GM18526 (cell line): ENCODE measurements around the gene WWTR1.

Experiments used
- POLR2A ChIP-seq: IDR thresholded peaks from 3 replicates; pipeline ENCODE4 v1.6.1; 2011; ENCODE audit not compliant: insufficient read length; ENCODE audit errors: extremely low read depth

Gene WWTR1

GRCh38 chr3:149657926-149658743 lies at the start of gene WWTR1:
Gene WWTR1, minus strand, starts transcription at chr3:149658025. Its CDS starts 719 bp downstream, at chr3:149657306.
- TF ChIP-seq POLR2A: peak; percentile 62

- no peak for TF ChIP-seq POLR2A
Observed at GRCh38 chr3:149706905-149707304, 49.1 kb upstream of the WWTR1 start.

DNA sequence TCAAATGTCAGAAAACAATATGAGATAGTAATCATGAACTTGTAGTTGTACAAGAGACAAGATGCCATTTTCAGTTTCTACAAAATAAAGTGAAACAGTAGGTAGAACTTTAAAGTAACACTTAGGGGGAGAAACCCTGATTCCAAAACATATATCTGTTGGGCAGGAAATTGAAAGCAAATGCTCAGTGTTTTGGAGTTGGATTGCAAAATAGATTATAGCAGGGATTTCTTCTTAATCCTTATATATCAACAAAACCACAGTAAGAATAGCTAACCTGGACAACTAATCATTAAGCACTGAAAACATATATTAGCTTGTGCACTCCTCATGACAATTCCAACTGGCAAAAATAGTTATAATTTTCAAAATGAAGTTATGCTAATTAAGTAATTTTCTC lies 47.6 kb upstream of the WWTR1 start:
- TF ChIP-seq POLR2A: no peak

- TF ChIP-seq POLR2A: no peak
Observed at GRCh38 chr3:149703466-149703865, 45.6 kb upstream of the WWTR1 start.

- TF ChIP-seq POLR2A: no peak
Observed at GRCh38 chr3:149702691-149703441, 45.0 kb upstream of the WWTR1 start.

GRCh38 chr3:149701977-149702350 lies 44.1 kb upstream of the WWTR1 start:
- TF ChIP-seq POLR2A: no peak

- no peak for TF ChIP-seq POLR2A
Observed at GRCh38 chr3:149701206-149701976, 43.6 kb upstream of the WWTR1 start.

GRCh38 chr3:149688122-149688757 lies 30.4 kb upstream of the WWTR1 start:
- TF ChIP-seq POLR2A: no peak

DNA sequence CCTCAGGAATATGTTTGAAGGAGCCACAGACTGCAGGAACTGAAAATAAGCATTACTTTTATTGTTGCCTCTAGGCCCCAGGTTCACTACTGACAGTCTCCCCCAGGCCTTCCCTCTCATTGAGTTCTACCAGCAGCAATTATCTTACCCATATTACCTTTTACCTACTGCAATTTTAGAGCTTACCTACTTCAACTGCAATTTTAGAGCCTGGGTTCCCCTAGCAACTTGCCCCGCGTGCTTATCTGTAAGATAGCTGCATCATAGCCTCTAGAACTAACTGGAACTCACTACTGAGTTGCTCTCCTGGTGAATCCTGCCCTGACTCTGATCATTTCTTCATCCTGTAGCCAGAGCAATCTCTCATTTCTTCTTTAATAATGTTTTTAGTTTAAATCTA lies 29.2 kb upstream of the WWTR1 start:
- TF ChIP-seq POLR2A: no peak

- TF ChIP-seq POLR2A: no peak
Observed at GRCh38 chr3:149678351-149678950, 20.6 kb upstream of the WWTR1 start.

DNA sequence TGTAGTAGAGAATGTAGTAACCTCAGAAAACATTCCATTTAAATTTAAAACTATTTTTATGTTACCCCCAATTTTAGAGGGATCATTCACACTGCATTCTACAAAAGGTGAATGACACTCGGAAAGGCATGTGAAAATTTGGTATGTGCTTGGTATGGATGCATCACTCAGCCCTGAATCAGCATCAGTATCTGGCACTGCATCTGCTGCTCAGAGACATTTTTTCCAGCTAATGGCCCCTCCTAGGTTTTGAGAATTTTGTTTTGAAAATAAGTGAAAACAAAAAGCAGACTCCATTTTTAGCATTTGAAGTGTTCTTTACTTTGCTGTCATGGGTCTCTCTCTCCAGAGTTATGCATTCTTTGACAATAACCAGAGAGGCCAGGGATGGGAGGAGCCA lies 15.6 kb upstream of the WWTR1 start:
- TF ChIP-seq POLR2A: no peak

DNA sequence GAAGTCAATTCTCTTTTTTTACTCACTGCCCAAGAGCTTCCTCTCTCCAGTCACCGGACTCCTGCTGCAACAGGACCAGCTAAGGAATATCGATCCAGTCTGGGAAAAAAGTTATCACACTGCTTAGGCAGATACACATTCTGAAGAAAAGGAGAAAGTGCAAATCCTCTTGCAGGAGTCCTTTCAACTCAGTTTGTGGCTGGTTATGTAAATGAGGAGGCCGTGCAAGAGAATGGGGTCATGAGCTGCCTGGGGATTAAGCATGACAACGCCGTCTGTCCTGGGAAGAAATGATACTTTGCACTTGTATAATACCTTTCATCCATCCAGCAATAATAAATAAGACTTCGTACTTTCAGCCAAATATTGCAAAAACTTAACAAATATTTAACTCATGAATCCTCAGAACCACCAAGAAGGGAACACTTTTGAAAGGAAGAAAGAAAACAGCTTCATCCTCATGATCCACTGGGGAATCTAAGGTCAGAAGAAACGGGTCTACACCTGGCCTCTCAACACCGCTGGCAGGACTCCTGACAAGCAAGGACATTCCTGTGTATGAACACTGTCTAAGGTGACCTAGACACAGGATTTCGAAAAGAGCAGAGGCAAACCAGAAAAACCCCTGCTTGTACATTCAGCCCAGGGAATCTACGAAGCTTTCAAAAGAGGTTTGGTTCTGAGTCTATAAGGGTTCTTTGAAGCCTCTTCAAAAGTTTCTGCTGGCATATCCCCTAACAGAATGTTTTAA lies 13.1 kb upstream of the WWTR1 start:
- TF ChIP-seq POLR2A: no peak

GRCh38 chr3:149667576-149667975 lies 9.8 kb upstream of the WWTR1 start:
- no peak for TF ChIP-seq POLR2A

DNA sequence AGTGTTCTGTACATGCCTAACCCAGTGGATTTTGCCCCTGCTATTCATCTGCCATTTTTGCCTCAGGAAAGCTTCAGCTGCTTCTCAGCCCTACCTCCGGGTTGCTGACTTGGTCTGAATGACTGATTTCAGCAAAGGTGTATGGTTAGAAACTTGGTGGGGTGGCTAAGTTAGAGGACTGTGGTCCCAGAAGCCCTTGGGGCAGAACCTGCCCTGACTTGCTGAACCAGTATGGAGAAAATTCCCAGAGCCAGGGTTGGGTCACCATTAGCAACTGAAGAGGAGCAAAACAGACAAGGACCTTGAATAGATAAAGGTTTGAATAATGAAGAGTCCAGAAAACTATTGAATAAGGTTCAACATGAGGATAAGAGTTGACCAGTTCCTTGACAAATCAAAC lies 6.1 kb upstream of the WWTR1 start:
- TF ChIP-seq POLR2A: no peak

- no peak for TF ChIP-seq POLR2A
Observed at GRCh38 chr3:149662240-149662887, 4.5 kb upstream of the WWTR1 start.
